Activated CD4-positive, alpha-beta T cell treated with anti-CD3 and anti-CD28 coated beads, Interleukin-2, amount 50 U/mL, for 48 hours (primary cell): ENCODE measurements around the gene F2RL3.
"Not testable (repeated sequence)": the region's sequence is repeated elsewhere in the genome, so short reads cannot be mapped to it uniquely, and the experiment has no call there.

Source experiments
- DNase-seq, 2 experiments: peaks; one replicate each; pipeline ENCODE4 v3.0.0-alpha.2; 2020

F2RL3 gene

DNA sequence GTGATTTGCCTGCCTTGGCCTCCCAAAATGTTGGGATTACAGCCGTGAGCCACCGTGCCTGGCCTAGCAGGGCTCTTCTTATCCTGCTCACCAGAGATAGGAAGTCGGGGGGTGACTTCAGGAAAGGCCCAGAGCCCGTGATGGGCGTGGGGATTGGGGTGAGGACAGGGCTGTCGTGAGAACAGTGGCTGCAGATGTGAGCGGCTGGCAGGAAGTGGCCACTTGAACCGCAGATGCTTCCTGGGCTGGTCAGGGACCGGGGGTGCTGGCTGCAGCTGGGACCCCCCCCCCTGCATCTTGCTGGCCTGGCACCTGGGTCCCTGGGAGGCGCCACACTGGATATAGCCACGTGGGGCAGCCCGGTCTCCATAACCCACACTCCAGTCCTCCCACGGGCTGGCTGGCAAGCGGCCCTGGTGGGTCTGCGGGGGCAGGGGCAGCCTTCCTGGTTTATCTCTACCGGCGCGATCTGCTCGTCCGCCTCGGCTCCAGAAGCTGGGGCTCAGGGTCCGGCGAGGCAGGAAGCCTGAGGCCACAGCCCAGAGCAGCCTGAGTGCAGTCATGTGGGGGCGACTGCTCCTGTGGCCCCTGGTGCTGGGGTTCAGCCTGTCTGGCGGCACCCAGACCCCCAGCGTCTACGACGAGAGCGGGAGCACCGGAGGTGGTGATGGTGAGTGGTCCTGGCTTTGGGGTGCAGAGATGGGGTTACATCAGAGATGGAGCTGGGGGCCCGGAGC, at the start of gene F2RL3:
F2RL3 (plus strand) TSS at position 371 of the 737 bp plus-strand sequence; CDS start at position 562, 191 bp downstream.
- DNase-seq = no peak

DNA sequence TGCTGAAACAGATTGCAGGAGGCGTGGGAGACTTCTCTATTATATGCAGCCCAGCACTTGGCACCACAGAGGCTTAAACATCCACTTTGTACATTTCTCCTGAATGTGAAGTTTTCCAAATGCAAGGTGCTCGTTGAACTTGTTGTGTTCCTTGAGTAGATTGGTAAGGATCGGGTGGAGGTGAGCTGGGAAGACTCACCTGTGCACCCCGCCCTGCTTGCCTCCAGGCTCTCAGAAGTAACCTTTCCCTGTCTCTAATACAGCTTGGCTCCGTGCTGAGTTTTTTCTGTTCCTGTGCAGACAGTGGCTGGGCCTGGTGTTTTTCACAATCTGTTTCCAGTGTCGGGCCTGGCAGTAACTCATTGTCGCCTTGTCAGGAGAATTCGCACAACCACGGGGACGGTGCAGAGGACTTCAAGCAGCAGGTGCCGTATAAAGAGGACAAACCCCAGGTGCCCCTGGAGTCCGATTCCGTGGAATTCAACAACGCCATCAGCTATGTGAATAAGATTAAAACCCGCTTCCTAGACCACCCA, 47.3 kb upstream of the F2RL3 start:
- no peak for DNase-seq

DNA sequence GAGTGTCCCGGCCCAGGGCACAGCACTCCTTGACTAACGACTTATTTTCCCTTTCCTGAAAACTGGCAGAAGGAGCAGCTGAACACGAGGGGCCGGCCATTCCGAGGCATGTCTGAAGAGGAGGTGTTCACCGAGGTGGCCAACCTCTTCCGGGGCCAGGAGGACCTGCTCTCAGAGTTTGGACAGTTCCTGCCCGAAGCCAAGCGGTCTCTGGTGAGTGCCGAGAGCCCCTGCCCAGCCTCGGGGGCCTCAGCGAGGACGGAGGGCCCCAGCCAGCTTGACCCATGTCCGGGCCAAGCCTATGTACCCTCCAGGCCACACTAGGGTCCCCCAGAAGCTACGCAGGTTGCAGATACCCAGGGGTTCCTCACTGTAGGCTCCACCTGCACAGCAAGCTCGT, 41.9 kb upstream of the F2RL3 start:
- no peak for DNase-seq

DNA sequence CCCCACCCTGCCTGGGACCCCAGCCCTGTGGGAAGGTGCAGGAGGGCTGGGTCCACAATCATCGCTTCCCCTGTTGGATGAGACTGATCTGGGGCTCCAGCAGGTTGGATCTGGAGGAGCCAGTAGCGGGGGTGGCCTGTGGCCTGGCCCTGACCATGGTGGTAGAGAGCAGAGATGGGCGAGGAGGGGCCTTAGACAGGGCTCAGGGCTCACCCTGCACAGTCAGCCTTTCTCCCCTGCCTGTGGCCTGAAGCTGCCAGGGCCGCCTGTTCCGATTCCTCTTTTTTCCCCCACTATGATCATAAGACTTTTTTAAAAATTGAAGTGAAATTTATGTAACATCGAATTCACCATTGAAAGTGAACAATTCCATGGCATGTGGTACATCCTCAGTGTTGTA, 41.4 kb upstream of the F2RL3 start:
- DNase-seq = no peak

DNA sequence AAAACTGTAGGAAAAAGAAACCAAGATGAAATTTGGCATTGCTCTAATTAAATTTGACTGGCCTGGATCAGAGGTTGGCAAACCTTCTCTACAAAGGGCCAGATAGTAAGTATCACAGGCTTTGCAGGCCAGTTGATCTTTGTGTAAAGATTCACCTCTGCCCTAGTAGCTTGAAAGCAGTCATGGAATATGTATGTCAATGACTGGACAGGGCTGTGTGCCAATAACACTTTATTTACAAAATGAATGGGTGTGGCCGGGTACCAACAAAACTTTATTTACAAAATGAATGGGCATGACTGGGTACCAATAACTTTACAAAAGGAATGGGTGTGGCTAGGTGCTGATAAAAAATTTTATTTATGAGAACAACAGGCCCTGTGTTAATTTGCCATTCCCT, 39.6 kb upstream of the F2RL3 start:
- no peak for DNase-seq

DNA sequence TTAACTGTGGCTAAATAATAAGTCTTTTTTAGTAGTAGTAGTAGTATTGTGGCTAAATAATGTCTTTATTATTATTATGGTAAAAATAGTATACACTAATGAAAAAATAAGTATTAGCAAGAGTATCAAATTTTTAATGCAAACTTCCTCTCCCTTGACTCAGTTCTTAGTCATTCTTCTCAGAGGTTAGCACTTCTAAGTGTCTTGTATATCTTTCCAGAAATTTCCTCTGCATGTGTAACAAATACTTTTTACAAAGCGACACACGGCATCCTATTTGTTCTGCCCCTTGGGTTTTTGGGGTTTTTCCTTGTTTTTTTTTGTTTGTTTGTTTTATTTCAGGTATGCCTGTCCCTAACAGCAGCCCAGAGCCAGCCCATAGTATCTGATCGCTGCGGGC, 38.7 kb upstream of the F2RL3 start:
- no peak for DNase-seq

DNA sequence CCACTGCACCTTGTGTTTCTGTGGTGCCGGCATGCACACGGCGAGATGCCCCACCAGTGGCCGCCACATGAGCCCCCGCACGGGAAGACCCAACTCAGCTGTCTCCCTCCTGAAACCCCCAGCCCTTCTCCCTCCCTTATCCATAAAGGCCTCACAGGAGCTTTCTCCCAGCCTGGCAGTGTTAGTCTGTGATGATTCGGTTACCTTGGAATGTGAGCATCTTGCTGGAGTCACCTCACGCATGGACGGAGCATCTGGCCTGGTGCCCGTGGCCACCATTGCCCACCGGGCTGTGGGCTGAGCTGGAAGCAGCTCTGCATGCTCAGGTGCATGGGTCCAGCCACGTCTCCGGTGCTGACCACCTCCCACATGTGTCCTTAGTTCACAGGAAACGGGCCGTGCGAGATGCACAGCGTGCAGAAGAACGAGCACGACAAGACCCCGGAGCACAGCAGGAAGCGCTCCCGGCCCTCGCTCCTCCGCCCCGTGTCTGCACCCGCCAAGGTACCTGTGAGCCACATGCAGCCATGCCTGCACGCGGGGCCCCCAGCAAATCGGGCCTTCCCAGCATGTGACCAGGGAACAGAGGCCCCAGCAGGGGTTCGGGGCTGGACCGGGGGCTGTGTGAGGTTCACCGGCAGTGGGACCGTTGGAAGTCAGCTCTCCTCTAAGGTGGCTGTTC, 37.6 kb upstream of the F2RL3 start:
- DNase-seq = no peak

DNA sequence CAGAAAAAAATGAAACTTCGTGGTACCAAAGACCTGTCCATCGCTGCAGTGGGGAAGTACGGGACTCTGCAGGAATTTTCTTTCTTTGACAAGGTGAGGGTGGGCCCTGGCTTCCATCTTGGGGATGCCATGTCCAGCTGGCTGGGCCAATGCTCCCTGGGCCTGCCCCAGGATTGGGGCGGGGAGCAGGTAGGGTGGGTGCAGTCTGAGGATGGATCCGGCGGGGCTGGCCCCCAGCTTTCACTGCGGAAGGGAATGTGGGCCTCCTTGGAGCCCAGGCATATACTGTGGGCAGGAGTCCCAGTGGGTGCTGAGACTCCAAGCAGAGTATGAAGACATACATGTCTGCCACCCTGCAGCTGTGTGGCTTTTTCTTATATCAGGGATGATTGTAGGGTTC, 35.7 kb upstream of the F2RL3 start:
- no peak for DNase-seq

DNA sequence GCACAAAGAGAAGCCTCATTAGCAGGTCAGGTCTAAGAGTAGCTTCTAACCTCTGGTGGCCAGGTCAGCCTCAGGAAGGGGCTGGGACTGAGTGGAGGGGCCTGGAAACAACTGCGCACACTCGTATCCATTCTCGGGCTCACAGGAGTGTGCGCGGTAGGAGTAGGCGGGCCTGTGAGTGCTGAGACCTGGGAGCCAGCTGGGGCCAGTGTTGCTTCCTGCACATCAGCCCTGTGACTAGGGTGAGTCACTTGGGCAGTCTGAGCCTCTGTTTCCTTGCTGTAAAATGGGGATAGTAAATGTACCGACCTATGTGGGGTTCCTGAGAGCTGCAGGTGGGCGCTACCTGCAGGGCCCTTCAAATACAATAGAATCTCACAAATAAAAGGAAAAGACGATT, 32.7 kb upstream of the F2RL3 start:
- DNase-seq = no peak

DNA sequence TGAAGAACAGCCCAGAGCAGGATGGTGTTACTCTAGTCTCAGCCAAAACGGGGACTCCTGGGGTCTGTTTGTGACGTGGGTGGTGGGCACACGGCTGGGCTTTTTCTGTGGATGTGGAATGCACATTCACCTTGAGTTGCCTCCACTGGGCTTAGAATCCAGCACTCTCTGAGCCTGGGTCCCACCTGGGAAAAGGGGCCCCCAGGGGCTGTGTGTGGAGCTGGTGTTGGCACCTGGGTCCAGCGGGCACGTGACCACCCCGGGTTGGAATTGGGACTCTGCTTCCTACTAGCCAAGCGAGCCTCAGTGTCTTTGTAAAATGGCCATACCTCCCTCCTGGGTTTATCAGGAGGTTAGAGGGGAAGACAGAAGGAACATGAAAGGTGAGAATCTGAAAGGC, 29.2 kb upstream of the F2RL3 start:
- no peak for DNase-seq

DNA sequence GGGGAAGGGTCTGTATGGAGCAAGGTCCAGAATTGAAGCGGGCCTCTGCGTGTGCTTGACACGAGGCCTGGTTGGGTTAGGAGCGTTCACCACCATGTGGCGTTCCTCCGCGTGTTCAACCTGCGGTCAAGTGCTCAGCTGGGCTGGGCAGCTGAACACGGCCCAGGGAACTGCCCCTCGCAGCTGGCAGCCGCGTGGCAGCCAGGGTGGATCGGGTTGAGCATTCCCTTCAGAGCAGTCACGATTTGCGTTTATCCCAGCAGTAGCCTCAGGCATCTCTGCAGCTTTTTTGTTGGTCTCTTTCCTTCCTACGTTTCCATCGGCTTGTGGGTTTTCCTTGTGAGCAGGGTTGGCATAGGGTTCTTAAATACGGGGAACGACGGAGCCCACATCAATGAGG, 28.7 kb upstream of the F2RL3 start:
- DNase-seq = no peak

DNA sequence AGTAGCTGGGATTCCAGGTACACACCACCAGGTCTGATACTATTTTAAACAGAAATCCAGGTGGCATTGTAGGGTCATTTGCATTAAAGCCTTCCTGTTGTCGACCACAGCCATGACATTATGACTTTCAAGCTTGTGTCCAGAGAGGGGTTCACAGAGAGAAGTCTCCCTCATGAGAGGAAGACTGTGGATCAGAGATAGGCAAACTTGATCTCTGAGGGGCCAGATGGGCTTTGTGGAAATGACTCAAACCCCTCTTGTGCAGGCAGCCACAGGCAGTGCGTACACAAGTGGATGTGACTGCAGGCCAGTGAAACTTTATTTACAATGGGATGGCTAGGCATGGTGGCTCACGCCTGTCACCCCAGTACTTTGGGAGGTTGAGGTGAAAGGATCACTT, 27.8 kb upstream of the F2RL3 start:
- no peak for DNase-seq

DNA sequence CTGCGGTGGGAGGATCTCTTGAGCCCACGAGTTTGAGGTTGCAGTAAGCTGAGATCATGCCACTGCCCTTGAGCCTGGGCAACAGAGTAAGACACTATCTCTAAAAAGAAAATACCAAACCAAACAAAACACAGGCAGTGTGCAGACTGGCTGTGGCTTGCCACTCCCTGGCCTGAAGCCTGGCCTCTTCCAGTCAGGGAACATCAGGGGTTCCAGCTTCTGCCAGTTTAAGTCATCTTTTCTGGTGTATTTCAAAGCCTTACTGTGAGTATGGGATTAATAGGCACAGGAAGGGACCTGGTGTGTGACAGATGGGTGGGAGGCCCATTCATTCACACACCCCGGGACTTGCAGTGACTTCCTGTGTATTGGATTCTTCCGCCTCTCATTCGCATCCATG, 27.0 kb upstream of the F2RL3 start:
- no peak for DNase-seq

DNA sequence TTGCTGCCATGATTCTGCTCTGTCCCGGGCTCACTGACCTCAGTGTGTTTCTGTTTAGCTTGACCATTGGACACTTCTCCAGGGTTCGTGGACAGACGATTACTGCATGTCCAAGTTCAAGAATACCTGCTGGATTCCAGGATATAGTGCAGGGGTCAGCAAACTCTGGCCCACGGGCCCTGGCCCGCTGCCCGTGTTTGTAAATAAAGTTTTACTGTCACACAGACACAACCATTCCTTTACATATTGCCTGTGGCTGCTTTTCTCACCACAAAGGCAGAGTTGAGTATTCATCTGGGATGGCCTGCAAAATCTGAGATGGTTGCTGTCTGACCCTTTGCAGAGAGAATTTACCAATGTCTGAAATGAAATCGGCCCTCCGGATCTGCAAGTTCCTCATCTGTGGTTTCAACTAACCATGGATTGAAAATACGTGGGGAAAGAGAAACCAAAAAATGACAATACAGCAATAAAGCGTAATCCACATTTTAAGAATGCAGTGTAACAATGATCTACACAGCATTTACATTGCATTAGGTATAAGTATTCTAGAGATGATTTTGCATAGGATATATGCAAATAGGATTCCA, 25.9 kb upstream of the F2RL3 start:
- DNase-seq = no peak

DNA sequence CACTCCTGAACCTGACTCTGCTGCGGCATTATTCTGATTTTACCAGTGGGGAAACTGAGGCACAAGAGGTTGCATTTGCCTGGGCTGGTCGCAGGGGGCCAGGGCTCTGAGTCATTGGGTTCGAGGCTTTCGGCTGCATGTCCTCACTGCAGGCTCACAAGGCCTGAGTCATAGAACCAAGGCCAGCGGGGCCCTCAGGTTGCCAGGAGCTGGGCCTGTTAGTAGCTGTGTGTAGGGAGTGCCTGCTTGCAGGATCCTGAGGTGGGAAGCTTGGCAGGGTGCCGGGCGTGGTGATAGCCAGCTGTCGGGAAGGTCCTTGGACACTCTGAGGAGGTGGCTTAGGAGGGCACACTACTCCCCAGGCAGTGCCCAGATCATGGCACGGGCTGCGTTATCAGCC, 21.6 kb upstream of the F2RL3 start:
- DNase-seq = no peak

DNA sequence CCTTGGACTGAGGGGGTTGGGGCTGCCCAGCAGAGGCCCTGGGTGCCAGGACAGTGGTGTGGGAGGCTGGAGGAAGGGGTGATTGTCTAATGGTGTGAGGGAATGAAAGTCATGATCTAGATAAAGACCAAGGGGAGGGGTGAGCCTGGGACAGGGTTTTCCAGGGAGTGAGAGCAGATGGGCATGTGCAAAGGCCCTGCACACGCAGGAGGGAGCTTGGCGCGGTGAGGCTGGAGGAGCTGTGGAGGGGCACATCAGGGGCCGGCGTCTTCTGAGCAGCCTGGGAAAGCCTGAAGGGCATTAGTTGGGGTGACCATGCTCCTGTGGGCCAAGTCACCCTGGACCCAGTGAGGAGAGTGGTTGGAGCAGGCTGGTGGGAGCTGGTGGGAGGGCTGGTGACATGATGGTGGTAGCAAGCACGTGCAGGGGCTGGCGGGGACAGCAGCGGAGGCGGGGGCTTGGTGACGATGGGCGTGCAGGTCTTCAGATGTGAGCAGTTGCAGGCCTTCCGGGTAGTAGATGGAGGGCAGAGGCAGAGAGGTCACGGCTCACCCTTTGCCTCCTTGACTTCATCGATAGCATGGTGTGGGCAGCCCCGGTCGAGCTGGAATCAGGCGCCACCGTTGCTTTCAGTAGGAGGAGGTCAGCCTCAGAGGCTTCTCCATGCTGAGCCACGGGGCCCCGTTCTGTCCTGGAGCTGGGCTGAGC, 20.2 kb upstream of the F2RL3 start:
- DNase-seq = no peak

DNA sequence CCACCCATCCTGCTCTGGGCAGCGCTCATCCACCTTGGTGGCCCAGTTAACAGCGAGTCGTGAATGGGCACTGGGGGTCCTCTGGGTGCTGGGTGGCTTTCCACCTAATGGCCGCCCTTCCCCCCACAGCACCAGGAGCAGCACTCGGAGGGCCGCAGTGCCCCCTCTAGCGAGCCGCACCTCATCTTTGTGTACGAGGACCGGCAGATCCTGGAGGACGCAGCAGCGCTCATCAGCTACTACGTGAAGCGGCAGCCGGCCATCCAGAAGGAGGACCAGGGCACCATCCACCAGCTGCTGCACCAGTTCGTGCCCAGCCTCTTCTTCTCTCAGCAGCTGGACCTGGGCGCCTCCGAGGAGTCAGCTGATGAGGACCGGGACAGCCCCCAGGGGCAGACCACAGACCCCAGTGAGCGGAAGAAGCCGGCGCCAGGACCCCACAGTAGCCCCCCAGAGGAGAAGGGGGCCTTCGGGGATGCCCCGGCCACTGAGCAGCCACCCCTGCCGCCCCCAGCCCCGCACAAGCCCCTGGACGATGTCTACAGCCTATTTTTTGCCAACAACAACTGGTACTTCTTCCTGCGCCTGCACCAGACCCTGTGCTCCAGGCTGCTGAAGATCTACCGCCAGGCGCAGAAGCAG, 19.3 kb upstream of the F2RL3 start:
- DNase-seq = no peak

DNA sequence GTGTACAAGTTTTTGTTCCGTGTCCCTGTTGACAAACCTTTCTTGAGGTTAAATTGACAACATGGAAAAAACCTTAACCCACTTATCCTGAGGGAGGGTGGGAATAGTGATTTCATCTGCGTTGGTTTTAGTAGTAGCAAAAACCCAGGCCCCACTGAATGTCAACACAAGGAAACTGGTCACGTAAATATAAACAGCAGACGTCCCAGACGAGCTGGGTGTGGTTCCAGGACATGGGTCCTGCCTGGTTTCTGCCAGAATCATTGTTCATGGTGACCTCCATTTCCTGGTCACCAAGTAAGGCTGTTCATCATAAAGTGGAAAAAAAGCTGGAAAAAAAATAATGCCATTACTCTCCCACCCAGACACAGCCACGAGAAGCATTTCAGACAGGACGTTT, 16.9 kb upstream of the F2RL3 start:
- DNase-seq = no peak

DNA sequence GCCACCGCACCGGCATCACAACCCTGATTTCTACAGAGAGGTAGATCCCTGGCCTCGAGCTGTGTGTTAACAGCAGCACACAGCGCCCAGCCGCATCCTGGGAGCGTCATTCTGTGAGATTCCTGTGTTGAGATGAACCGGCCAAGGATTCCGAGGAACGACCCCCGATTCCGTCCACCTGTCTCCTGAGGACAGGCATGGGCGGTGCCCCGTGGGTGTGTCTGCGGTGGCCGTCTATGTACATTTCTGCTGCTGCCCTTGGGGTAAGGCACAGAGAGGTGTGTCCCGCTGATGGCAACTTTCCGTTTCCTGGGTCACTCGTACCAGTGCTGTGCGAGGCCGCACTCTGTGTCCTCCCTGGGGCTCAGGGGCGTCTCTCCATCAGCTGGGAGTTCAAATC, 16.1 kb upstream of the F2RL3 start:
- no peak for DNase-seq

DNA sequence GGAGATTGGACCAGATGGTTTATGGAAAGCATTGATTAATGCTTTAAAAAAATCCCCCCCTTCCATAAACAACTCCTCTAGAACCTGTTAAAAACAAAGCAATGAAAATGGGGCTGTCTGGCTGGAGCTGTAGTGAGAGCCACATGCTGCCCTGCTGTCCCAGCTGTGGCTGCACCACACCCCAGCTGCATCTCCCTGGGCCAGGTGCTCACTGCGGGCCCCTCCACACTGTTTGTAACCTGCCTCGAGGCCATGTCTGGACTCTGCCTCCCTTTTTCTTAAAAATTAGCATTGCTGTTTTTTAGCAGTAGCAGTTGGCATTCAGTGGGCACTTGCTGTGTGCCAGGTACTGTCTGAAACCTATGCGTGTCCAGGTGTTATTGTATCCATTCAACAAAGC, 15.2 kb upstream of the F2RL3 start:
- DNase-seq = no peak

DNA sequence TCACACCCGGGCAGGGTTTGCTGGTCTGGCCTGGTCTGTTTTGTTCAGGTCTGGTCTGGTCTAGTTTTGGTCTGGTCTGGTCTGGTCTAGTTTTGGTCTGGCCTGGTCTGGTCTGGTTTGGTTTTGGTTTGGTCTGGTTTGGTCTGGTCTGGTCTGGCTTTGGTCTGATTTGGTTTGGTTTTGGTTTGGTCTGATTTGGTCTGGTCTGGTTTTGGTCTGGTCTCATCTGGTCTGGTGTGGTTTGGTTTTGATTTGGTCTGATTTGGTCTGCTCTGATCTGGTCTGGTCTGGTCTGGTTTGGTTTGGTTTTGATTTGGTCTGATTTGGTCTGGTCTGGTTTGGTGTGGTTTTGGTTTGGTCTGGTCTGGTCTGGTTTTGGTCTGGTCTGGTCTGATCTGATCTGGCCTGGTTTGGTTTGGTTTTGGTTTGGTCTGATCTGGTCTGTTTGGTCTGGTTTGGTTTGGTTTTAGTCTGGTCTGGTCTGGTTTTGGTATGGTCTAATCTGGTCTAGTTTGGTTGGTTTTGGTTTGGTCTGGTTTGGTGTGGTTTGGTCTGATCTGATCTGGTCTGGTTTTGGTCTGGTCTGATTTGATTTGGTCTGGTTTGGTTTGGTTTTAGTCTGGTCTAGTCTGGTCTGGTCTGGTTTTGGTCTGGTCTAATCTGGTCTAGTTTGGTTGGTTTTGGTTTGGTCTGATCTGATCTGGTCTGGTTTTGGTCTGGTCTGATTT, 14.4 kb upstream of the F2RL3 start:
- no peak for DNase-seq

DNA sequence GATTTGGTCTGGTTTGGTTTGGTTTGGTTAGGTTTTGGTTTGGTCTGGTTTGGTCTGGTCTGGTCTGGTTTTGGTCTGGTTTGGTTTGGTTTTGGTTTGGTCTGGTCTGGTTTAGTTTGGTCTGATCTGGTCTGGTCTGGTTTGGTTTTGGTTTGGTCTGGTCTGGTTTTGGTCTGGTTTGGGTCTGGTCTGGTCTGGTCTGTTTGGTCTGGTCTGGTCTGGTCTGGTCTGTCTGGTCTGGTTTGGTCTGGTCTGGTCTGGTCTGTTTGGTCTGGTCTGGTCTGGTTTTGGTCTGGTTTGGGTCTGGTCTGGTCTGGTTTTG, 13.9 kb upstream of the F2RL3 start:
- DNase-seq = not testable (repeated sequence)
